SU-DHL-6 (cell line): ENCODE results near the gene SELENOH.
"Not testable (repeated sequence)": the region's sequence is repeated elsewhere in the genome, so short reads cannot be mapped to it uniquely, and the experiment has no call there.

Experiments
- H2AFZ ChIP-seq: fragments of 200-600 bp; sonication (generic); 2 replicates; pipeline ENCODE4 v1.6.1; 2014; ENCODE audit warnings: low read depth, mild to moderate bottlenecking, moderate library complexity, mixed read lengths, antibody characterized with exemption, low read length; ENCODE audit not compliant: severe bottlenecking
- H3F3A ChIP-seq: fragments of 200-600 bp; shearing (Covaris generic); 2 replicates; pipeline ENCODE4 v1.6.0; 2016; ENCODE audit warnings: antibody characterized with exemption, mild to moderate bottlenecking; ENCODE audit not compliant: insufficient read depth
- H3K27ac ChIP-seq: fragments of 200-600 bp; sonication (generic); 2 replicates; pipeline ENCODE4 v1.5.1; 2016; ENCODE audit warnings: low read depth, mild to moderate bottlenecking, low read length, moderate library complexity, mixed read lengths
- H3K27me3 ChIP-seq: fragments of 200-600 bp; sonication (generic), shearing (Covaris generic); 2 replicates; pipeline ENCODE4 v1.6.0; 2014; ENCODE audit warnings: mild to moderate bottlenecking, low read length
- H3K36me3 ChIP-seq: fragments of 200-600 bp; sonication (generic); 2 replicates; pipeline ENCODE4 v1.6.1; 2014; ENCODE audit warnings: mild to moderate bottlenecking, low read length, mixed read lengths
- H3K4me2 ChIP-seq: fragments of 300-600, 200-600 bp; shearing (Covaris generic), sonication (generic); 2 replicates; pipeline ENCODE4 v1.6.0; 2014; ENCODE audit warnings: low read length, low read depth, mild to moderate bottlenecking; ENCODE audit not compliant: poor library complexity, severe bottlenecking
- H3K4me3 ChIP-seq: fragments of 200-600 bp; sonication (generic); 2 replicates; pipeline ENCODE4 v1.5.1; 2014; ENCODE audit warnings: antibody characterized with exemption, low read length, mild to moderate bottlenecking, mixed read lengths; ENCODE audit not compliant: insufficient read depth, poor library complexity, severe bottlenecking
- H3K79me2 ChIP-seq: fragments of 200-600 bp; sonication (generic); 2 replicates; pipeline ENCODE4 v1.6.1; 2014; ENCODE audit warnings: mild to moderate bottlenecking, low read length, moderate library complexity; ENCODE audit not compliant: insufficient read depth
- H3K9ac ChIP-seq: fragments of 200-600 bp; sonication (generic); 2 replicates; pipeline ENCODE4 v1.7.0; 2014; ENCODE audit warnings: mild to moderate bottlenecking, low read length
- H3K9me2 ChIP-seq: fragments of 200-600 bp; sonication (generic); replicated peaks from 2 replicates; pipeline ENCODE4 v1.6.1; 2014; ENCODE audit warnings: low read length; ENCODE audit not compliant: insufficient read depth
- H3K9me3 ChIP-seq: fragments of 200-600 bp; sonication (generic); 2 replicates; pipeline ENCODE4 v1.6.1; 2014; ENCODE audit warnings: low read length, mixed read lengths; ENCODE audit not compliant: insufficient read depth
- H4K20me1 ChIP-seq: fragments of 200-600 bp; sonication (generic); 2 replicates; pipeline ENCODE4 v1.6.1; 2014; ENCODE audit warnings: low read depth, mild to moderate bottlenecking, antibody characterized with exemption, low read length, moderate library complexity, mixed read lengths
- CTCF ChIP-seq: fragments of 200-600 bp; sonication (generic); IDR thresholded peaks from one replicate; pipeline ENCODE4 v1.5.1; 2017; ENCODE audit warnings: antibody characterized with exemption, mild to moderate bottlenecking, low read length, moderate library complexity; ENCODE audit not compliant: insufficient read depth, poor library complexity, severe bottlenecking
- EZH2phosphoT487 ChIP-seq: fragments of 200-600 bp; sonication (generic), shearing (Covaris generic); conservative IDR thresholded peaks from 2 replicates; pipeline ENCODE4 v1.6.1; 2018; ENCODE audit warnings: mild to moderate bottlenecking, antibody characterized with exemption, low read length, moderate library complexity, mixed read lengths

The SELENOH gene

GRCh38 chr11:57700425-57700824 lies 40.9 kb upstream of the SELENOH start:
- no peak for TF ChIP-seq EZH2phosphoT487
- no peak for TF ChIP-seq CTCF
- peaks cover 14% of the 10 kb centered on the region for H3K36me3 ChIP-seq

GRCh38 chr11:57703341-57703740 lies 38.0 kb upstream of the SELENOH start:
- Histone ChIP-seq H3K36me3 (peaks cover 14% of the 10 kb centered on the region), H3K27me3 (no peaks in the 10 kb centered on the region), H3K79me2 (peaks cover 5% of the 10 kb centered on the region; the same call in 1 of the 2 replicates)

More at GRCh38 chr11:57700425-57700824, 40.9 kb upstream of the SELENOH start:
- Histone ChIP-seq H3K27me3 (no peaks in the 10 kb centered on the region), H3K4me2 (no peak overlapping the region), H3K9me2 (no peaks in the 10 kb centered on the region), H2AFZ (no peak overlapping the region), H3F3A (peaks cover 7% of the 10 kb centered on the region; the same call in 1 of the 2 replicates), H3K27ac (no peak overlapping the region), H3K4me3 (no peak overlapping the region), H3K79me2 (no peaks in the 10 kb centered on the region), H4K20me1 (no peaks in the 10 kb centered on the region), H3K9ac (no peak overlapping the region), H3K9me3 (no peaks in the 10 kb centered on the region)

GRCh38 chr11:57704932-57705331 lies 36.4 kb upstream of the SELENOH start:
- no peak overlapping the region for H3K27ac ChIP-seq
- H3K27me3 ChIP-seq: no peaks in the 10 kb centered on the region
- no peak overlapping the region for H3K4me2 ChIP-seq
- no peaks in the 10 kb centered on the region for H3K9me2 ChIP-seq
- TF ChIP-seq EZH2phosphoT487 (no peak), CTCF (no peak)
- H4K20me1 ChIP-seq: no peaks in the 10 kb centered on the region
- H3K79me2 ChIP-seq: peaks cover 7% of the 10 kb centered on the region; the same call in 1 of the 2 replicates
- no peak overlapping the region for H2AFZ ChIP-seq
- no peaks in the 10 kb centered on the region for H3K9me3 ChIP-seq
- peaks cover 9% of the 10 kb centered on the region; the same call in 1 of the 2 replicates for H3K36me3 ChIP-seq
- H3K9ac ChIP-seq: no peak overlapping the region
- H3K4me3 ChIP-seq: no peak overlapping the region
- H3F3A ChIP-seq: peaks cover 10% of the 10 kb centered on the region; the same call in 1 of the 2 replicates

More at GRCh38 chr11:57703341-57703740, 38.0 kb upstream of the SELENOH start:
- H3K9ac ChIP-seq: no peak overlapping the region
- no peaks in the 10 kb centered on the region for H3K9me3 ChIP-seq
- H3K4me3 ChIP-seq: no peak overlapping the region
- no peaks in the 10 kb centered on the region for H4K20me1 ChIP-seq
- H3F3A ChIP-seq: peaks cover 10% of the 10 kb centered on the region; the same call in 1 of the 2 replicates
- H2AFZ ChIP-seq: no peak overlapping the region
- no peak overlapping the region for H3K4me2 ChIP-seq
- H3K27ac ChIP-seq: no peak overlapping the region
- TF ChIP-seq CTCF (no peak), EZH2phosphoT487 (no peak)
- H3K9me2 ChIP-seq: no peaks in the 10 kb centered on the region

GRCh38 chr11:57705432-57705831 lies 35.9 kb upstream of the SELENOH start:
- H4K20me1 ChIP-seq, H3F3A ChIP-seq, H2AFZ ChIP-seq, H3K27ac ChIP-seq, H3K9me2 ChIP-seq, H3K9me3 ChIP-seq, H3K36me3 ChIP-seq, H3K4me2 ChIP-seq, H3K4me3 ChIP-seq, H3K9ac ChIP-seq, H3K27me3 ChIP-seq: not testable (repeated sequence)
- H3K79me2 ChIP-seq: peaks cover 11% of the 10 kb centered on the region; the same call in 1 of the 2 replicates
